ENCODE data around the gene ARHGAP6.

Gene ARHGAP6

DNA sequence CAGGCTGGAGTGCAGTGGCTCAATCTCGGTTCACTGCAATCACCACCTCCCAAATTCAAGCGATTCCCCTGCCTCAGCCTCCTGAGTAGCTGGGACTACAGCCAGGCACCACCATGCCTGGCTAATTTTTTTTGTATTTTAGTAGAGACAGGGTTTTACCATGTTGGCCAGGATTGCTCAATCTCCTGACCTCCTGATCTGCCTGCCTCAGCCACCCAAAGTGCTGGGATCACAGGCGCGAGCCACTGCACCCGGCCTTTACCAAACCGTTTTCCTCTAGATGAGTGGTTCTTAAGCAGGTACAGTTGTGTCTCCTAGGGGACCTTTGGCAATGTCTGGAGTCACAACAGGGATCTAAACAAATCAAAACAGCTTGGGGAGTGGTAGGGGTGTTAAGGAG lies 360.9 kb downstream of the ARHGAP6 start:
- Histone ChIP-seq H4K20me1 (ENCODE audit: insufficient read depth, low read length) (no peaks in the 10 kb centered on the region), H3K27ac (ENCODE audit: low read length) (no peak overlapping the region), H2AFZ (ENCODE audit: low read length) (no peak overlapping the region), H3K4me1 (ENCODE audit: low read length) (peaks cover 12% of the 10 kb centered on the region), H3K9me3 (replicated peaks; ENCODE audit: insufficient read depth, low read length) (no peaks in the 10 kb centered on the region), H3K36me3 (replicated peaks; ENCODE audit: insufficient read depth, low read length) (no peaks in the 10 kb centered on the region), H3K9ac (ENCODE audit: low read length) (no peak overlapping the region), H3K9me2 (replicated peaks; ENCODE audit: insufficient read depth, low read length) (no peaks in the 10 kb centered on the region), H3F3A (ENCODE audit: insufficient read depth, low read length) (no peaks in the 10 kb centered on the region), H3K27me3 (replicated peaks; ENCODE audit: insufficient read depth, low read length) (no peaks in the 10 kb centered on the region), H3K4me2 (ENCODE audit: low read depth, low read length) (no peak overlapping the region), H3K4me3 (ENCODE audit: low read length) (no peak overlapping the region), H3K79me2 (ENCODE audit: low read length) (peaks cover 24% of the 10 kb centered on the region)
- TF ChIP-seq EZH2 (optimal IDR thresholded peaks at IDR 0.05; ENCODE audit: low read depth, low read length) (no peak), EZH2phosphoT487 (IDR thresholded peaks at IDR 0.05; ENCODE audit: low read length) (no peak)
- TF ChIP-seq, protein P1, sequence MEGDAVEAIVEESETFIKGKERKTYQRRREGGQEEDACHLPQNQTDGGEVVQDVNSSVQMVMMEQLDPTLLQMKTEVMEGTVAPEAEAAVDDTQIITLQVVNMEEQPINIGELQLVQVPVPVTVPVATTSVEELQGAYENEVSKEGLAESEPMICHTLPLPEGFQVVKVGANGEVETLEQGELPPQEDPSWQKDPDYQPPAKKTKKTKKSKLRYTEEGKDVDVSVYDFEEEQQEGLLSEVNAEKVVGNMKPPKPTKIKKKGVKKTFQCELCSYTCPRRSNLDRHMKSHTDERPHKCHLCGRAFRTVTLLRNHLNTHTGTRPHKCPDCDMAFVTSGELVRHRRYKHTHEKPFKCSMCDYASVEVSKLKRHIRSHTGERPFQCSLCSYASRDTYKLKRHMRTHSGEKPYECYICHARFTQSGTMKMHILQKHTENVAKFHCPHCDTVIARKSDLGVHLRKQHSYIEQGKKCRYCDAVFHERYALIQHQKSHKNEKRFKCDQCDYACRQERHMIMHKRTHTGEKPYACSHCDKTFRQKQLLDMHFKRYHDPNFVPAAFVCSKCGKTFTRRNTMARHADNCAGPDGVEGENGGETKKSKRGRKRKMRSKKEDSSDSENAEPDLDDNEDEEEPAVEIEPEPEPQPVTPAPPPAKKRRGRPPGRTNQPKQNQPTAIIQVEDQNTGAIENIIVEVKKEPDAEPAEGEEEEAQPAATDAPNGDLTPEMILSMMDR (IDR thresholded peaks at IDR 0.05; ENCODE audit: low read length) = no peak
- DNase-seq = no peak

DNA sequence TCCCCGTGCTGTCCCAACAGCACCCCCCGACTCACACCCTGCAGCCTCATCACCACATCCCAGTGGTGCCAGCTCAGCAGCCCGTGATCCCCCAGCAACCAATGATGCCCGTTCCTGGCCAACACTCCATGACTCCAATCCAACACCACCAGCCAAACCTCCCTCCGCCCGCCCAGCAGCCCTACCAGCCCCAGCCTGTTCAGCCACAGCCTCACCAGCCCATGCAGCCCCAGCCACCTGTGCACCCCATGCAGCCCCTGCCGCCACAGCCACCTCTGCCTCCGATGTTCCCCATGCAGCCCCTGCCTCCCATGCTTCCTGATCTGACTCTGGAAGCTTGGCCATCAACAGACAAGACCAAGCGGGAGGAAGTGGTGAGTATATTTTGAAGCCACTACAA lies 367.1 kb downstream of the ARHGAP6 start:
- Histone ChIP-seq H2AFZ (ENCODE audit: low read length) (no peak overlapping the region), H3K4me1 (ENCODE audit: low read length) (peaks cover 12% of the 10 kb centered on the region), H3K27ac (ENCODE audit: low read length) (no peak overlapping the region), H3F3A (ENCODE audit: insufficient read depth, low read length) (no peaks in the 10 kb centered on the region), H3K9me3 (replicated peaks; ENCODE audit: insufficient read depth, low read length) (no peaks in the 10 kb centered on the region), H3K4me2 (ENCODE audit: low read depth, low read length) (no peak overlapping the region), H3K9me2 (replicated peaks; ENCODE audit: insufficient read depth, low read length) (no peaks in the 10 kb centered on the region), H3K4me3 (ENCODE audit: low read length) (no peak overlapping the region), H3K36me3 (replicated peaks; ENCODE audit: insufficient read depth, low read length) (no peaks in the 10 kb centered on the region), H3K79me2 (ENCODE audit: low read length) (peaks cover 40% of the 10 kb centered on the region), H3K27me3 (replicated peaks; ENCODE audit: insufficient read depth, low read length) (no peaks in the 10 kb centered on the region), H4K20me1 (ENCODE audit: insufficient read depth, low read length) (no peaks in the 10 kb centered on the region), H3K9ac (ENCODE audit: low read length) (no peak overlapping the region)
- no peak for DNase-seq
- TF ChIP-seq EZH2 (optimal IDR thresholded peaks at IDR 0.05; ENCODE audit: low read depth, low read length) (no peak), EZH2phosphoT487 (IDR thresholded peaks at IDR 0.05; ENCODE audit: low read length) (no peak)
- TF ChIP-seq, protein P1 (IDR thresholded peaks at IDR 0.05; ENCODE audit: low read length) = no peak

DNA sequence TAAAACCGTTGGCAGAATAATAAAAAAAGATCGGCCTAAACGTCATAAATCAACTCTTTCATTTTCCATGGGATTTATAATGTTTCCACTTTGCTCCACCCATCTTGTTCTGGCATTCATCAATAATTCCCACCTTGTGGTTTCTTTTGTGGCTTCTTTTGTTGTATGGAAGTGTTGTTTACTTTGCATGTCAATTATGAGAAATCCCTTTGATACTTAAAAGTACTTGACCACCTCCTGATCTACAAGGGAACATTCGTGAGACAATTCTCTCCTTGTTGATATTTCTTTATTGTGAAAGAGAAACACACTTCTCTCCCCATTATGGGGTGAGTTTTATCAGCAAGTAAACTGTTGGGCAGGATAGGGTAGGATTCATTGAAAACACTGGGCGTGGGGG lies 369.7 kb downstream of the ARHGAP6 start:
- TF ChIP-seq, protein P1 (IDR thresholded peaks at IDR 0.05; ENCODE audit: low read length) = no peak
- no peak for TF ChIP-seq EZH2 (optimal IDR thresholded peaks at IDR 0.05; ENCODE audit: low read depth, low read length)
- TF ChIP-seq EZH2phosphoT487 (IDR thresholded peaks at IDR 0.05; ENCODE audit: low read length) = no peak
- no peaks in the 10 kb centered on the region for H3K9me3 ChIP-seq (replicated peaks; ENCODE audit: insufficient read depth, low read length)
- DNase-seq = no peak
- H3K9me2 ChIP-seq (replicated peaks; ENCODE audit: insufficient read depth, low read length) = no peaks in the 10 kb centered on the region
- H3K9ac ChIP-seq (ENCODE audit: low read length) = no peak overlapping the region
- no peaks in the 10 kb centered on the region for H3K27me3 ChIP-seq (replicated peaks; ENCODE audit: insufficient read depth, low read length)
- H3F3A ChIP-seq (ENCODE audit: insufficient read depth, low read length) = peaks cover 2% of the 10 kb centered on the region; the same call in 1 of the 2 replicates
- no peak overlapping the region for H3K4me3 ChIP-seq (ENCODE audit: low read length)
- peaks cover 5% of the 10 kb centered on the region; the same call in 1 of the 2 replicates for H3K4me1 ChIP-seq (ENCODE audit: low read length)
- H2AFZ ChIP-seq (ENCODE audit: low read length) = no peak overlapping the region
- H3K27ac ChIP-seq (ENCODE audit: low read length) = no peak overlapping the region
- H3K36me3 ChIP-seq (replicated peaks; ENCODE audit: insufficient read depth, low read length) = no peaks in the 10 kb centered on the region
- H3K79me2 ChIP-seq (ENCODE audit: low read length) = peaks cover 47% of the 10 kb centered on the region
- H4K20me1 ChIP-seq (ENCODE audit: insufficient read depth, low read length) = no peaks in the 10 kb centered on the region
- no peak overlapping the region for H3K4me2 ChIP-seq (ENCODE audit: low read depth, low read length)
